ENCODE measurements around the gene IL15RA. TPM values are rescaled to one million over a fixed set of nuclear protein-coding genes. Genes with fewer than 3 reads are reported as not detected.
A peak's percentile ranks its signal among the peaks of the same experiment; 100 is the strongest.

IL15RA gene
- total and polyA plus RNA-seq, 2 donors (not counting 1 experiment from before 2014, with no cell fraction given), result 9.3 to 9.6 TPM

DNA sequence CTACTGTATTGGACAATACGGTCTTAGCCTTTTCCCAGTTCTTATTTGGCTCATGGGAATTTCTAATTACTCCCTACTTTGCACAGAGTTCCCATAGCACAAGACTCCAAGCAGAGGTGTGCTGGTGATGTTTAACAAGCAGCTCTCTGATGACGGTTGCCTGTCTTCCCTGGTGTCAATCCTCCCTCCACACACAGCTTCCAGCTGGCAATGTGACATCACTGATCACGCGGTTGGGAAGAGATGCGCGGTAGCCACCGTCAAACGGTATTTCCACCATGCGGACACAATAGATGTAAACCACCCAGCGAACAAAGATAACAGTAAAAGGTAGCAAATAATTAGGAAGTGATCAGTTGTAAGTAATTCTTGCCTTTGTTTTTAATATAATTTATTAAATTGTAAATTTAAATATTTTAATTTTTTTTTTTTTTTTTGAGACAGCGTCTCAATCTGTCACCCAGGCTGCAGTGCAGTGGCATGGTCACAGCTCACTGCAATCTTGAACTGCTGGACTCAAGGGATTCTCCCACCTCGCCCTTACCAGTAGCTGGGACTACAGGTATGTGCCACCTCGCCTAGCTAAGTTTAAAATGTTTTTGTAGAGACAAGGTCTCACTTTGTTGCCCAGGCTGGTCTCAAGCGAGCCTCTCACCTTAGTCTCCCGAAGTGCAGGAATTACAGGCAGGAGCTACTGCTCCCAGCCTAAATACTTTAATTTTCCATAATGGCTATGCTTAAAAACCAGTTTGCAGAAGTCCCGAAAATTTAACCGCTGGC lies 36.3 kb upstream of the IL15RA start:
- intact Hi-C loops (cut with micrococcal nuclease), result loop anchor here (1.0 to 5.0 kb wide), 5 partner anchors 37 to 389 kb away; partner anchors contain the start of gene IL15RA
- Histone ChIP-seq H4K20me1 (ENCODE audit: control insufficient read depth, insufficient read depth, low read length, poor library complexity, severe bottlenecking) (no peaks in the 10 kb centered on the region), H3K79me2 (ENCODE audit: control insufficient read depth, insufficient read depth, low read length) (no peaks in the 10 kb centered on the region), H3K4me1 (ENCODE audit: control insufficient read depth in 2 of 2, insufficient read depth in 2 of 2, low read length in 2 of 2) (peaks cover 4 to 9% of the 10 kb centered on the region in 2 donors), H3K4me3 (ENCODE audit: control extremely low read depth in 1 of 5, extremely low read depth in 1 of 5, insufficient read depth in 1 of 5, low read depth in 2 of 5, low read length in 4 of 5) (no peak overlapping the region), H2AFZ (ENCODE audit: insufficient read depth, low read depth, low read length, poor library complexity, severe bottlenecking) (no peak overlapping the region), H3K4me2 (replicated peaks; ENCODE audit: low read depth, low read length, poor library complexity, severe bottlenecking) (no peak overlapping the region), H3K27ac (ENCODE audit: low read length in 2 of 2) (no peak overlapping the region), H3K36me3 (replicated peaks in 1 of 2; ENCODE audit: control extremely low read depth in 1 of 2, control insufficient read depth in 1 of 2, extremely low read depth in 1 of 2, insufficient read depth in 2 of 2, low read length in 1 of 2) (peaks cover 0 to under 1% of the 10 kb centered on the region in 2 experiments), H3K27me3 (replicated peaks in 1 of 4; ENCODE audit: control extremely low read depth in 1 of 4, control insufficient read depth in 3 of 4, insufficient read depth in 4 of 4, low read length in 3 of 4) (no peaks in the 10 kb centered on the region), H3K9ac (ENCODE audit: low read length) (no peak overlapping the region), H3K9me3 (ENCODE audit: control extremely low read depth in 1 of 3, control insufficient read depth in 2 of 3, insufficient read depth in 1 of 3, low read length in 2 of 3) (no peaks in the 10 kb centered on the region)
- CTCF ChIA-PET, result interaction anchor here (0.7 to 8.5 kb wide), 37 partner anchors 12 to 393 kb away, joined by 3 to 104 read pairs (median 5); partner anchors contain the start of genes IL2RA and PFKFB3
- Mint-ChIP-seq H3K4me1 (peaks cover 10% of the 10 kb centered on the region), H3K4me3 (no peak overlapping the region), H3K9me3 (ENCODE audit: insufficient read depth) (no peaks in the 10 kb centered on the region), H3K27ac (peak overlapping the region; percentile 67), H3K27me3 (no peaks in the 10 kb centered on the region)
- no peak for DNase-seq
- TF ChIP-seq EZH2 (IDR thresholded peaks at IDR 0.05; ENCODE audit: borderline replicate concordance, insufficient read depth, low read depth, low read length, poor library complexity, severe bottlenecking) (no peak), CTCF (IDR thresholded peaks at IDR 0.05) (no peak)
- POLR2A ChIA-PET, result interaction anchor here (0.6 to 1.5 kb wide), 4 partner anchors 36 to 115 kb away, joined by 3 to 14 read pairs (median 4); no protein-coding TSS in a partner anchor
- 80% methylated on average over 8 of the region's 17 CpGs for WGBS (ENCODE audit: insufficient coverage)
- no peak for ATAC-seq (ENCODE audit: low read depth)

Measured in B cell (primary cell).